SIG-M5 (cell line): ENCODE results near the gene EXOSC1.
A peak's percentile ranks its signal among the peaks of the same experiment; 100 is the strongest.
"Not testable (repeated sequence)": the region's sequence is repeated elsewhere in the genome, so short reads cannot be mapped to it uniquely, and the experiment has no call there.

ENCODE experiments used
- DNase-seq: peaks from one replicate; lab custom pipeline; 2025; lab: John Stamatoyannopoulos, UW

EXOSC1 gene

GRCh38 chr10:97445722-97446639, at the start of gene EXOSC1, which contains the start of gene ZDHHC16:
Gene EXOSC1 (minus strand): TSS chr10:97446006. CDS start chr10:97445985, 21 bp downstream.
Gene ZDHHC16 (plus strand): TSS chr10:97446175. CDS start chr10:97451676, 5,501 bp downstream.
- peak; percentile 92 for DNase-seq

- no peak for DNase-seq
These were observed 49.2 kb upstream of the EXOSC1 start for GRCh38 chr10:97494863-97495506.

- no peak for DNase-seq
These were observed 48.3 kb upstream of the EXOSC1 start for GRCh38 chr10:97494151-97494550.

GRCh38 chr10:97490592-97490991, 44.8 kb upstream of the EXOSC1 start:
- DNase-seq, result no peak

- no peak for DNase-seq
These were observed 40.0 kb upstream of the EXOSC1 start for GRCh38 chr10:97485647-97486281.

- no peak for DNase-seq
These were observed 38.1 kb upstream of the EXOSC1 start for GRCh38 chr10:97483921-97484320.

- DNase-seq, result no peak
These were observed 37.7 kb upstream of the EXOSC1 start for GRCh38 chr10:97483506-97483905.

- DNase-seq, result no peak
These were observed 36.6 kb upstream of the EXOSC1 start for GRCh38 chr10:97482381-97482780.

GRCh38 chr10:97481071-97481470, 35.3 kb upstream of the EXOSC1 start:
- no peak for DNase-seq

GRCh38 chr10:97479939-97480338, 34.1 kb upstream of the EXOSC1 start:
- DNase-seq, result no peak

GRCh38 chr10:97479410-97479809, 33.6 kb upstream of the EXOSC1 start:
- not testable (repeated sequence) for DNase-seq

- DNase-seq, result no peak
These were observed 30.3 kb upstream of the EXOSC1 start for GRCh38 chr10:97475936-97476594.

- DNase-seq, result no peak
These were observed 29.1 kb upstream of the EXOSC1 start for GRCh38 chr10:97474918-97475317.

- not testable (repeated sequence) for DNase-seq
These were observed 23.0 kb upstream of the EXOSC1 start for GRCh38 chr10:97468781-97469180.

GRCh38 chr10:97468162-97468561, 22.4 kb upstream of the EXOSC1 start:
- DNase-seq, result no peak

GRCh38 chr10:97466755-97467154, 20.9 kb upstream of the EXOSC1 start:
- DNase-seq, result no peak

GRCh38 chr10:97465982-97466381, 20.2 kb upstream of the EXOSC1 start:
- DNase-seq, result no peak

- DNase-seq, result no peak
These were observed 18.4 kb upstream of the EXOSC1 start for GRCh38 chr10:97464226-97464625.

- no peak for DNase-seq
These were observed 17.7 kb upstream of the EXOSC1 start for GRCh38 chr10:97463363-97464132.

- DNase-seq, result no peak
These were observed 16.5 kb upstream of the EXOSC1 start for GRCh38 chr10:97462309-97462708.

GRCh38 chr10:97459933-97460332, 14.1 kb upstream of the EXOSC1 start:
- DNase-seq, result no peak
